ENCODE results near the gene SERPINA5.
"Not testable (repeated sequence)": the region's sequence is repeated elsewhere in the genome, so short reads cannot be mapped to it uniquely, and the experiment has no call there.

The SERPINA5 gene

GRCh38 chr14:94575730-94576585, 5.3 kb upstream of the SERPINA5 start:
- DNase-seq (ENCODE audit: low read depth) = no peak

- not testable (repeated sequence) for DNase-seq (ENCODE audit: low read depth)
Observed at GRCh38 chr14:94577472-94577871, 3.8 kb upstream of the SERPINA5 start.

- no peak for DNase-seq (ENCODE audit: low read depth)
Observed at GRCh38 chr14:94578712-94579111, 2.5 kb upstream of the SERPINA5 start.

- DNase-seq (ENCODE audit: low read depth) = no peak
Observed at GRCh38 chr14:94582199-94582750, 1.0 kb downstream of the SERPINA5 start.

- no peak for DNase-seq (ENCODE audit: low read depth)
Observed at GRCh38 chr14:94582851-94583250, 1.6 kb downstream of the SERPINA5 start.

- no peak for DNase-seq (ENCODE audit: low read depth)
Observed at GRCh38 chr14:94583557-94583956, 2.3 kb downstream of the SERPINA5 start.

GRCh38 chr14:94584591-94585280, 3.5 kb downstream of the SERPINA5 start:
- no peak for DNase-seq (ENCODE audit: low read depth)

- no peak for DNase-seq (ENCODE audit: low read depth)
Observed at GRCh38 chr14:94586635-94587034, 5.4 kb downstream of the SERPINA5 start.

GRCh38 chr14:94588311-94588710, 7.1 kb downstream of the SERPINA5 start:
- DNase-seq (ENCODE audit: low read depth) = no peak

- DNase-seq (ENCODE audit: low read depth) = no peak
Observed at GRCh38 chr14:94591073-94591472, 9.8 kb downstream of the SERPINA5 start.

- DNase-seq (ENCODE audit: low read depth) = no peak
Observed at GRCh38 chr14:94591871-94592270, 10.6 kb downstream of the SERPINA5 start.

GRCh38 chr14:94592457-94592856, 11.2 kb downstream of the SERPINA5 start:
- DNase-seq (ENCODE audit: low read depth) = no peak

- DNase-seq (ENCODE audit: low read depth) = no peak
Observed at GRCh38 chr14:94593376-94593748, 12.1 kb downstream of the SERPINA5 start.

- DNase-seq (ENCODE audit: low read depth) = no peak
Observed at GRCh38 chr14:94593749-94594431, 12.7 kb downstream of the SERPINA5 start.

- no peak for DNase-seq (ENCODE audit: low read depth)
Observed at GRCh38 chr14:94594441-94594840, 13.2 kb downstream of the SERPINA5 start.

- DNase-seq (ENCODE audit: low read depth) = no peak
Observed at GRCh38 chr14:94595912-94596311, 14.7 kb downstream of the SERPINA5 start.

GRCh38 chr14:94596361-94596760, 15.1 kb downstream of the SERPINA5 start:
- no peak for DNase-seq (ENCODE audit: low read depth)

- DNase-seq (ENCODE audit: low read depth) = no peak
Observed at GRCh38 chr14:94597788-94598187, 16.6 kb downstream of the SERPINA5 start.

- DNase-seq (ENCODE audit: low read depth) = no peak
Observed at GRCh38 chr14:94598506-94598815, 17.2 kb downstream of the SERPINA5 start.

GRCh38 chr14:94598816-94599655, 17.8 kb downstream of the SERPINA5 start:
- peak; percentile 75 for DNase-seq (ENCODE audit: low read depth)

- no peak for DNase-seq (ENCODE audit: low read depth)
Observed at GRCh38 chr14:94599656-94600004, 18.4 kb downstream of the SERPINA5 start.

GRCh38 chr14:94600148-94600545, 18.9 kb downstream of the SERPINA5 start:
- no peak for DNase-seq (ENCODE audit: low read depth)
